T47D (cell line): Measurements from ENCODE around the gene FEM1B.

Experiments used
- DNase-seq, 2 experiments: peaks; one replicate each; pipeline versions ENCODE4 v3.0.0 to v3.0.0-alpha.2; 2011 to 2012; ENCODE audit warnings: low read depth in 1 of 2, low spot score in 1 of 2
- JUND ChIP-seq: IDR thresholded peaks from 2 replicates; pipeline ENCODE4 v1.6.1; 2012; ENCODE audit warnings: low read depth
- in situ Hi-C: cut with HindIII; loops from 2 replicates; pipeline ENCODE4 v1.10.0; 2016; ENCODE audit warnings: low sequenced_read_pairs, low pct_unique_long_range_greater_than_20kb

The FEM1B gene

DNA sequence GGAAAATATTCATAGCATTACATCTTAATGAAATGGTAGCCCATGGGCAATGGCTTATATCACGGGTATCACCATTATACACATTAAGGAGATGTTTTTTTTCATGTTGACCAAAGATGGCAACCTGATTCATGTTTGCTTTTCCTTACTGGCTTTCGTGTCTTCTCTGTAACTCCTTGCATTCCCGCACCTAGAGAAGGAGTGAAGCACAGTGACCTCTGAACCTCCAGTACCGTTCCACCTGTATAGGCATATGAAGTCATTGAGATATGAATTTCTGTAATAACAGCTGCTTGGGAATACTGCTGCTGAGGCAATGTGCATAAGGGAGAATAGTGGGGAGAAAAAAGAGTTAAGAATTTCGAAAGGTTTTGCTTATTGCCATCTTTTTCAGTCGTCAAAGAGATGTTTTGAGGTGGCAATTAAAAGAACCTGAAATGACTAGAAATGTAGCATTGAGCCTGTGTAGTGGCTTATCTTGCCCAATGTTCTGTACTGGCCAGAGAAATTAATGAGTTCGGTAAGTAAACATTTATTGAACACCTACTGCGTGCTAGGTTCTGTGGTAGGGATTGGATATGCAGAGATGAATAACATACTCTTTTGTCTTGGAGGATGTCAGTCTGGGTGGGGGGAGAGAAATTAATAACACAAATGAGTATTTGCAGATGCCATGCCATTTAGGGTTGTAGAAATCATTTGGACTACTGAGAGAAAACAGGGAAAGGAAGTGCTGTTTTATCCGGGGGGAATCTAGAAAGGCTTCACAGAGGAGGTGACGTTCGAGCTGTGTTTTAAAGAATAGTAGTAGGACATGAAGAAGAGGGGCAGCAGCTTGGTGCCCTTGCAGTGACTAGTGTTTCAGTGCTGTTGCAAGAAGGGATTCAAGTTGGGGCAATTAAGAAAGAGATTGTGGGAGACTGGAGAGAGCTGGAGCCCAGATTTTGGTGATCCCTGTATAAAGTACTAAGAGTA, 2.5 kb downstream of the FEM1B start:
- in situ Hi-C loops, result no loop called here
- no peak for DNase-seq
- no peak for TF ChIP-seq JUND

DNA sequence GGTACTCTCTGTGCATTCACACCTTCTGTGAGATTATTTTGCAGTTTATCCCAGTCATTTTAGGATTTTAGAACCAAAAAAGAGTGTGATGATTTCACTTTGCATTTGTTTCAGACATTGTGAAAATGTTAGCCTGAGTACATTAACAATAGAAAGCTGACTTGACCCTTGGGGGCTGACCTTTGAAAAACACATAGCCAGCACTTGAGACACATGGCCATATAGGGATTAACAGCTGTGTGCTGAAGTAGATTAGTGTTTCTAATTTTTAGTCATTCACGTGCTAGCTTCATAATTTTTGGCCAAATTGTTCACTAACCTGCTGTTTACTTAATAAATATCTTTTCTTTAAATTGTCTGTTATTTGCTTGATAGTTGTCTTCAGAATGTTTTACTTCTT, 3.5 kb downstream of the FEM1B start:
- no peak for DNase-seq
- in situ Hi-C loops, result no loop called here
- no peak for TF ChIP-seq JUND

- in situ Hi-C loops, result no loop called here
- no peak for TF ChIP-seq JUND
- no peak for DNase-seq
Observed at GRCh38 chr15:68283401-68283800, 5.9 kb downstream of the FEM1B start.

GRCh38 chr15:68284616-68285258, 7.2 kb downstream of the FEM1B start:
- in situ Hi-C loops, result no loop called here
- no peak for DNase-seq
- no peak for TF ChIP-seq JUND

- no peak for DNase-seq
- in situ Hi-C loops, result no loop called here
- TF ChIP-seq JUND, result no peak
Observed at GRCh38 chr15:68285259-68285980, 7.9 kb downstream of the FEM1B start.

- TF ChIP-seq JUND, result no peak
- in situ Hi-C loops, result no loop called here
- no peak for DNase-seq
Observed at GRCh38 chr15:68286256-68286655, 8.7 kb downstream of the FEM1B start.

GRCh38 chr15:68289057-68289456, 11.5 kb downstream of the FEM1B start:
- in situ Hi-C loops, result no loop called here
- DNase-seq, result no peak
- no peak for TF ChIP-seq JUND

DNA sequence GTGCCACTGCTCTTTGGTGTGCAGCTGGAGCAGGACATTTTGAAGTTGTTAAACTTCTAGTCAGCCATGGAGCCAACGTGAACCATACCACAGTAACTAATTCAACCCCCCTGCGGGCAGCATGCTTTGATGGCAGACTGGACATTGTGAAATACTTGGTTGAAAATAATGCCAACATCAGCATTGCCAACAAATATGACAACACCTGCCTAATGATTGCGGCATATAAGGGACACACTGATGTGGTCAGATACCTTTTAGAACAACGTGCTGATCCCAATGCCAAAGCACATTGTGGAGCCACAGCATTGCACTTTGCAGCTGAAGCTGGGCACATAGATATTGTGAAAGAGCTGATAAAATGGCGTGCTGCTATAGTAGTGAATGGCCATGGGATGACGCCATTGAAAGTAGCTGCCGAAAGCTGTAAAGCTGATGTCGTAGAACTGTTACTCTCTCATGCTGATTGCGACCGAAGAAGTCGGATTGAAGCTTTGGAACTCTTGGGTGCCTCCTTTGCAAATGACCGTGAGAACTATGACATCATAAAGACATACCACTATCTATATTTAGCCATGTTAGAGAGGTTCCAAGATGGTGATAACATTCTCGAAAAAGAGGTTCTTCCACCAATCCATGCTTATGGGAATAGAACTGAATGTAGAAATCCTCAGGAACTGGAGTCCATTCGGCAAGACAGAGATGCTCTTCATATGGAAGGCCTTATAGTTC, 12.2 kb downstream of the FEM1B start:
- in situ Hi-C loops, result no loop called here
- no peak for TF ChIP-seq JUND
- DNase-seq, result no peak

DNA sequence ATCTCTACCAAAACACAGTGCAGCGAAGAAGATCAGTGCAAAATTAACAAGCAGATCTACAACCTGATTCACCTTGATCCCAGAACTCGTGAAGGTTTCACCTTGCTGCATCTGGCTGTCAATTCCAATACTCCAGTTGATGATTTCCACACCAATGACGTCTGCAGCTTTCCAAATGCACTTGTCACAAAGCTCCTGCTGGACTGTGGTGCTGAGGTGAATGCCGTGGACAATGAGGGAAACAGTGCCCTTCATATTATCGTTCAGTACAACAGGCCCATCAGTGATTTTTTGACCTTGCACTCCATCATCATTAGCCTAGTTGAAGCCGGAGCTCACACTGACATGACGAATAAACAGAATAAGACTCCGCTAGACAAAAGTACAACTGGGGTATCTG, 13.2 kb downstream of the FEM1B start:
- no peak for TF ChIP-seq JUND
- in situ Hi-C loops, result no loop called here
- DNase-seq, result no peak

DNA sequence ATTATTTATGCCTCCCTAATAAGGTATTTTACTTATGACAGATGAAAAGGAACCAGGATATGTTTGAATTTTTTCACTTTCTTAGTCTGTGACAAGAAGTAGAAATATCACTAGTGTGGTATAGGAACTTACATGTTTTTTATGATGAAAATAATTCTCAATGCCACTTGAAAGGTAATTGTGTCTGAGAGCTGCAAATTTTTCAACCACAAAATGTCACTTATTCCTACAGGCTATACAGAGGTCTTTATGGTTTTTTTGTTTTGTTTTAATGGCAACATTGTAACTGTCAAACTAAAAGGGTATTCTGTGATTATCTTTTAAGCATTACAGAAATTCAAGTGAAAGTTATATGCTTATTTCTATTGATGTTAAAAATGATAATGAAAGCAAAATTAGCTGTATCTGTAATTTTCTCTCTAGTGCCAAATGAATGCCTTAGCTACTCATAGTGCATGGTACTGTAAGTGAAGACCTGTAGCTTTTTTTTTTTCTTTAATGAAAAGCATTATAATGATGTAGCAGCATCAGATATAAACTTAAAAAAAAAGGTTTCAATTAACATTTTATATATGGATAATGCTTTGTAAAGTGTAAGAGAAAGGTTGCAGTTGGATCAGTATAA, 14.7 kb downstream of the FEM1B start:
- TF ChIP-seq JUND, result no peak
- DNase-seq, result no peak
- in situ Hi-C loops, result no loop called here

GRCh38 chr15:68292967-68293366, 15.4 kb downstream of the FEM1B start:
- in situ Hi-C loops, result no loop called here
- DNase-seq, result no peak
- TF ChIP-seq JUND, result no peak
